MCF 10A (cell line): ENCODE measurements around the gene CD83. TPM values are rescaled to one million over a fixed set of nuclear protein-coding genes. Genes with fewer than 3 reads are reported as not detected.

Experiments
- BruUV-seq: library from RNA; stranded (reverse); fragments of 400-500 nt; replicated peaks from 2 replicates; lab custom pipeline; 2021; lab: Mats Ljungman, UMichigan
- CTCF ChIA-PET: fragments of 300-600 bp; sonication (Branson Sonifier 250); formaldehyde crosslinking; extraction: SDS; loops from one replicate; lab custom pipeline; 2021; ENCODE audit warnings: antibody characterized with exemption, inconsistent platforms; lab: Yijun Ruan, JAX
- POLR2A ChIA-PET: fragments of 300-600, 350-650 bp; sonication (Branson Sonifier 250); formaldehyde crosslinking; extraction: SDS; loops from one replicate; lab custom pipeline; 2020; ENCODE audit warnings: antibody characterized with exemption, inconsistent platforms; lab: Yijun Ruan, JAX
- DNase-seq: peaks from one replicate; pipeline ENCODE4 v3.0.0-alpha.2; 2018; ENCODE audit not compliant: unreplicated experiment
- H3K27ac Mint-ChIP-seq: one replicate; pipeline ENCODE4 v1.8.0; 2022; ENCODE audit warnings: mild to moderate bottlenecking, low read depth, mixed read lengths; ENCODE audit not compliant: unreplicated experiment
- H3K27me3 Mint-ChIP-seq: one replicate; pipeline ENCODE4 v1.8.0; 2022; ENCODE audit warnings: mixed read lengths; ENCODE audit not compliant: insufficient read depth, unreplicated experiment
- H3K36me3 Mint-ChIP-seq: one replicate; pipeline ENCODE4 v1.8.0; 2022; ENCODE audit warnings: mild to moderate bottlenecking, moderate library complexity, mixed read lengths; ENCODE audit not compliant: insufficient read depth, unreplicated experiment
- H3K4me1 Mint-ChIP-seq: one replicate; pipeline ENCODE4 v1.8.0; 2022; ENCODE audit warnings: mixed read lengths; ENCODE audit not compliant: insufficient read depth, unreplicated experiment
- H3K4me3 Mint-ChIP-seq: one replicate; pipeline ENCODE4 v1.8.0; 2022; ENCODE audit warnings: mild to moderate bottlenecking, moderate library complexity, mixed read lengths; ENCODE audit not compliant: unreplicated experiment
- H3K9me3 Mint-ChIP-seq: one replicate; pipeline ENCODE4 v1.8.0; 2022; ENCODE audit warnings: mixed read lengths; ENCODE audit not compliant: unreplicated experiment
- CTCF ChIP-seq: fragments of 200-600 bp; IDR thresholded peaks from one replicate; pipeline ENCODE4 v1.8.0; 2022; ENCODE audit warnings: antibody characterized with exemption, mild to moderate bottlenecking; ENCODE audit not compliant: unreplicated experiment
- intact Hi-C: fragments of 100-400 bp; cut with micrococcal nuclease; formaldehyde crosslinking; loops from 2 replicates; pipeline ENCODE4 v1.14.1; 2022
- total RNA-seq: library from RNA; stranded (reverse); gene quantifications from 2 replicates; pipeline ENCODE4 v1.2.3, GENCODE V29; 2022

CD83 gene
- total RNA-seq, 1 experiment from 2014 or later: 1.7 TPM

- Mint-ChIP-seq H3K4me3 (no peak overlapping the region), H3K36me3 (no peaks in the 10 kb centered on the region), H3K27me3 (no peaks in the 10 kb centered on the region), H3K4me1 (no peaks in the 10 kb centered on the region), H3K9me3 (no peaks in the 10 kb centered on the region), H3K27ac (no peak overlapping the region)
- CTCF ChIA-PET: interaction anchor here (1.2 to 1.6 kb wide), 3 partner anchors 14 to 222 kb away, joined by 4 to 6 read pairs (median 5); no protein-coding TSS in a partner anchor
- peak; percentile 20 for DNase-seq
- no TSS peak for BruUV-seq
- no peak for TF ChIP-seq CTCF
- POLR2A ChIA-PET: interaction anchor here (2.2 kb wide), 1 partner anchor 11 kb away, joined by 7 read pairs; no protein-coding TSS in a partner anchor
- intact Hi-C loops: loop anchor here (5.0 kb wide), 1 partner anchor 1492 kb away; no protein-coding TSS in a partner anchor
These were observed 13.0 kb downstream of the CD83 start for GRCh38 chr6:14130435-14131075.

- no peaks in the 10 kb centered on the region for H3K9me3 Mint-ChIP-seq
- no peaks in the 10 kb centered on the region for H3K27me3 Mint-ChIP-seq
- no peak for DNase-seq
- CTCF ChIA-PET: interaction anchor here (1.5 kb wide), 1 partner anchor 65 kb away, joined by 5 read pairs; no protein-coding TSS in a partner anchor
- TF ChIP-seq CTCF: no peak
- intact Hi-C loops: loop anchor here (5.0 kb wide), 1 partner anchor 1491 kb away; no protein-coding TSS in a partner anchor
- H3K4me1 Mint-ChIP-seq: no peaks in the 10 kb centered on the region
- no peak overlapping the region for H3K4me3 Mint-ChIP-seq
- no peaks in the 10 kb centered on the region for H3K36me3 Mint-ChIP-seq
- POLR2A ChIA-PET: no interaction called here
- BruUV-seq: no TSS peak
- H3K27ac Mint-ChIP-seq: no peak overlapping the region
These were observed 14.0 kb downstream of the CD83 start for GRCh38 chr6:14131579-14131978.

GRCh38 chr6:14132244-14132920, 14.8 kb downstream of the CD83 start:
- no peak for TF ChIP-seq CTCF
- CTCF ChIA-PET: interaction anchor here (0.7 to 1.5 kb wide), 4 partner anchors 12 to 85 kb away, joined by 3 to 6 read pairs (median 5); no protein-coding TSS in a partner anchor
- no TSS peak for BruUV-seq
- H3K27me3 Mint-ChIP-seq: no peaks in the 10 kb centered on the region
- no peaks in the 10 kb centered on the region for H3K9me3 Mint-ChIP-seq
- no peak overlapping the region for H3K27ac Mint-ChIP-seq
- H3K4me1 Mint-ChIP-seq: no peaks in the 10 kb centered on the region
- intact Hi-C loops: loop anchor here (5.0 kb wide), 1 partner anchor 1490 kb away; no protein-coding TSS in a partner anchor
- no peaks in the 10 kb centered on the region for H3K36me3 Mint-ChIP-seq
- no peak for DNase-seq
- H3K4me3 Mint-ChIP-seq: no peak overlapping the region
- POLR2A ChIA-PET: no interaction called here

- no peaks in the 10 kb centered on the region for H3K4me1 Mint-ChIP-seq
- no peaks in the 10 kb centered on the region for H3K9me3 Mint-ChIP-seq
- intact Hi-C loops: loop anchor here (5.0 kb wide), 1 partner anchor 1489 kb away; no protein-coding TSS in a partner anchor
- no peak overlapping the region for H3K27ac Mint-ChIP-seq
- no peak for TF ChIP-seq CTCF
- H3K36me3 Mint-ChIP-seq: no peaks in the 10 kb centered on the region
- no TSS peak for BruUV-seq
- POLR2A ChIA-PET: no interaction called here
- CTCF ChIA-PET: interaction anchor here (0.6 to 1.3 kb wide), 3 partner anchors 12 to 1079 kb away, joined by 3 to 5 read pairs (median 3); no protein-coding TSS in a partner anchor
- no peak overlapping the region for H3K4me3 Mint-ChIP-seq
- H3K27me3 Mint-ChIP-seq: no peaks in the 10 kb centered on the region
- DNase-seq: no peak
These were observed 15.3 kb downstream of the CD83 start for GRCh38 chr6:14132921-14133275.
